A549 (cell line): ENCODE measurements around the gene GAS1.

Experiments
- BHLHE40 ChIP-seq: IDR thresholded peaks from 2 replicates; pipeline ENCODE4 v1.6.1; 2012; ENCODE audit warnings: low read depth, low read length, inconsistent platforms
- CTCF ChIP-seq: fragments of >200 bp; sonication (Bioruptor Twin); formaldehyde crosslinking; IDR thresholded peaks from 3 replicates; pipeline ENCODE4 v1.5.1; 2016
- EP300 ChIP-seq, 2 experiments: fragments of >200 bp; sonication (Bioruptor Twin); formaldehyde crosslinking; IDR thresholded peaks; 2 replicates in 1 of 2; 3 replicates in 1 of 2; pipeline ENCODE4 v1.6.1; 2016 to 2017
- MYC ChIP-seq: IDR thresholded peaks from 2 replicates; pipeline ENCODE4 v1.6.1; 2012; ENCODE audit warnings: mild to moderate bottlenecking, inconsistent platforms, low read length, improper control_type of control experiment, borderline replicate concordance
- POLR2A ChIP-seq: IDR thresholded peaks from 2 replicates; pipeline ENCODE4 v1.6.1; 2012; ENCODE audit warnings: mild to moderate bottlenecking, low read length
- TF ChIP-seq, protein P1 (sequence below): fragments of 200-600 bp; sonication (generic); IDR thresholded peaks from 2 replicates; pipeline ENCODE4 v1.6.1; 2016; ENCODE audit warnings: antibody characterized with exemption, mild to moderate bottlenecking, moderate library complexity

DNA sequence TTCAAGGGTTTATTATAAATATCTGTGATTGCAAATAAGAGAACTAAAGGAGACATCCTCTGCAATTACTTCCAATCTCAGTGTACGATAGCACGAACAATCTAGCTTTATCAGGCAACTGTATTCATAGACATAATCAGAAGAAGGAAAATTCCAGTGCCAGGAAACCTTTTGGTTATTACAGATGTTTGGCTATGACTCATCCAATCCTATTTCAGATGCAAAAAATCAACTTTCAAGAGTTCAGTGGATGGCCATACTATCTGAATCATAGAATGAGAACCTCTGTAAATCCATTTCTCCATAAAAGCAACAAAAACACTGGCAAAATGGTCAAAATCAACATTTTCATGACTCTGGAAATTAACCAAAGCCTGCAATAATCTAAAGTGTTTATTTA is 37.9 kb downstream of the GAS1 start:
- TF ChIP-seq POLR2A (no peak), MYC (no peak), BHLHE40 (no peak), CTCF (no peak), EP300 (IDR thresholded peaks at IDR 0.05) (no peak)
- TF ChIP-seq, protein P1, sequence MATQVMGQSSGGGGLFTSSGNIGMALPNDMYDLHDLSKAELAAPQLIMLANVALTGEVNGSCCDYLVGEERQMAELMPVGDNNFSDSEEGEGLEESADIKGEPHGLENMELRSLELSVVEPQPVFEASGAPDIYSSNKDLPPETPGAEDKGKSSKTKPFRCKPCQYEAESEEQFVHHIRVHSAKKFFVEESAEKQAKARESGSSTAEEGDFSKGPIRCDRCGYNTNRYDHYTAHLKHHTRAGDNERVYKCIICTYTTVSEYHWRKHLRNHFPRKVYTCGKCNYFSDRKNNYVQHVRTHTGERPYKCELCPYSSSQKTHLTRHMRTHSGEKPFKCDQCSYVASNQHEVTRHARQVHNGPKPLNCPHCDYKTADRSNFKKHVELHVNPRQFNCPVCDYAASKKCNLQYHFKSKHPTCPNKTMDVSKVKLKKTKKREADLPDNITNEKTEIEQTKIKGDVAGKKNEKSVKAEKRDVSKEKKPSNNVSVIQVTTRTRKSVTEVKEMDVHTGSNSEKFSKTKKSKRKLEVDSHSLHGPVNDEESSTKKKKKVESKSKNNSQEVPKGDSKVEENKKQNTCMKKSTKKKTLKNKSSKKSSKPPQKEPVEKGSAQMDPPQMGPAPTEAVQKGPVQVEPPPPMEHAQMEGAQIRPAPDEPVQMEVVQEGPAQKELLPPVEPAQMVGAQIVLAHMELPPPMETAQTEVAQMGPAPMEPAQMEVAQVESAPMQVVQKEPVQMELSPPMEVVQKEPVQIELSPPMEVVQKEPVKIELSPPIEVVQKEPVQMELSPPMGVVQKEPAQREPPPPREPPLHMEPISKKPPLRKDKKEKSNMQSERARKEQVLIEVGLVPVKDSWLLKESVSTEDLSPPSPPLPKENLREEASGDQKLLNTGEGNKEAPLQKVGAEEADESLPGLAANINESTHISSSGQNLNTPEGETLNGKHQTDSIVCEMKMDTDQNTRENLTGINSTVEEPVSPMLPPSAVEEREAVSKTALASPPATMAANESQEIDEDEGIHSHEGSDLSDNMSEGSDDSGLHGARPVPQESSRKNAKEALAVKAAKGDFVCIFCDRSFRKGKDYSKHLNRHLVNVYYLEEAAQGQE = no peak
